HS-27A (cell line): ENCODE results near the gene IQCF2.
"Not testable (repeated sequence)": the region's sequence is repeated elsewhere in the genome, so short reads cannot be mapped to it uniquely, and the experiment has no call there.

Experiments used
- DNase-seq: peaks from one replicate; pipeline ENCODE4 v3.0.0-alpha.2; 2012; ENCODE audit warnings: low read depth, missing footprints

IQCF2 gene

GRCh38 chr3:51860703-51861665 is at the start of gene IQCF2:
IQCF2 (plus strand) TSS chr3:51861615; CDS start chr3:51861667, 52 bp downstream.
- DNase-seq = no peak

GRCh38 chr3:51813539-51813938 is 47.9 kb upstream of the IQCF2 start:
- no peak for DNase-seq

- DNase-seq = no peak
These were observed 47.4 kb upstream of the IQCF2 start for GRCh38 chr3:51814034-51814433.

- DNase-seq = no peak
These were observed 45.8 kb upstream of the IQCF2 start for GRCh38 chr3:51815614-51816013.

GRCh38 chr3:51816723-51817122 is 44.7 kb upstream of the IQCF2 start:
- DNase-seq = no peak

- DNase-seq = no peak
These were observed 44.0 kb upstream of the IQCF2 start for GRCh38 chr3:51817375-51817774.

GRCh38 chr3:51819151-51819550 is 42.3 kb upstream of the IQCF2 start:
- no peak for DNase-seq

- no peak for DNase-seq
These were observed 41.6 kb upstream of the IQCF2 start for GRCh38 chr3:51819709-51820406.

GRCh38 chr3:51828297-51828696 is 33.1 kb upstream of the IQCF2 start:
- no peak for DNase-seq

GRCh38 chr3:51830345-51830744 is 31.1 kb upstream of the IQCF2 start:
- DNase-seq = no peak

GRCh38 chr3:51830836-51831385 is 30.5 kb upstream of the IQCF2 start:
- no peak for DNase-seq

GRCh38 chr3:51836606-51837005 is 24.8 kb upstream of the IQCF2 start:
- no peak for DNase-seq

- no peak for DNase-seq
These were observed 16.3 kb upstream of the IQCF2 start for GRCh38 chr3:51845129-51845528.

GRCh38 chr3:51855411-51855810 is 6.0 kb upstream of the IQCF2 start:
- not testable (repeated sequence) for DNase-seq

GRCh38 chr3:51862886-51863285 is 1.5 kb downstream of the IQCF2 start:
- no peak for DNase-seq

- DNase-seq = not testable (repeated sequence)
These were observed 7.5 kb downstream of the IQCF2 start for GRCh38 chr3:51868896-51869295.

- DNase-seq = no peak
These were observed 7.9 kb downstream of the IQCF2 start for GRCh38 chr3:51869304-51869703.

GRCh38 chr3:51873253-51873766 is 11.9 kb downstream of the IQCF2 start:
- no peak for DNase-seq

GRCh38 chr3:51873876-51874275 is 12.5 kb downstream of the IQCF2 start:
- DNase-seq = no peak

GRCh38 chr3:51874411-51874810 is 13.0 kb downstream of the IQCF2 start:
- DNase-seq = no peak

- DNase-seq = no peak
These were observed 13.5 kb downstream of the IQCF2 start for GRCh38 chr3:51874889-51875288.

- no peak for DNase-seq
These were observed 14.1 kb downstream of the IQCF2 start, which contains the start of gene IQCF5 for GRCh38 chr3:51875501-51875900. IQCF5 (minus strand) TSS chr3:51875601; CDS start chr3:51875531, 70 bp downstream.
